ENCODE measurements around the gene IFIT3. TPM values are rescaled to one million over a fixed set of nuclear protein-coding genes. Genes with fewer than 3 reads are reported as not detected.

Gene IFIT3
- polyA plus RNA-seq, 1 of the 3 experiments (the other 2 are of a cell fraction), result 3.2 TPM

- DNase-seq, result no peak
- Histone ChIP-seq H4K20me1 (ENCODE audit: insufficient read depth) (no peaks in the 10 kb centered on the region), H3K4me3 (ENCODE audit: low read depth in 2 of 2, low read length in 1 of 2) (no peak overlapping the region), H3K4me2 (no peak overlapping the region), H3K4me1 (ENCODE audit: control insufficient read depth in 1 of 2, insufficient read depth in 2 of 2, low read depth in 1 of 2, low read length in 1 of 2) (no peaks in the 10 kb centered on the region), H3K9me3 (no peaks in the 10 kb centered on the region), H2AFZ (ENCODE audit: low read depth) (no peak overlapping the region), H3K79me2 (ENCODE audit: insufficient read depth) (no peaks in the 10 kb centered on the region), H3K36me3 (replicated peaks in 1 of 2; ENCODE audit: control insufficient read depth in 1 of 2, insufficient read depth in 2 of 2, low read length in 1 of 2) (peaks cover 0 to 9% of the 10 kb centered on the region in 2 experiments), H3F3A (replicated peaks; ENCODE audit: insufficient read depth) (no peaks in the 10 kb centered on the region), H3K27me3 (ENCODE audit: insufficient read depth) (no peaks in the 10 kb centered on the region), H3K9ac (no peak overlapping the region), H3K9me2 (no peaks in the 10 kb centered on the region), H3K27ac (ENCODE audit: low read depth in 2 of 2, low read length in 1 of 2) (no peak overlapping the region)
- TF ChIP-seq RXRA (IDR thresholded peaks at IDR 0.05; ENCODE audit: borderline replicate concordance, low read depth), result no peak
- no peak for TF ChIP-seq MEF2A (IDR thresholded peaks at IDR 0.05; ENCODE audit: borderline replicate concordance, low read depth)
- TF ChIP-seq REST (IDR thresholded peaks at IDR 0.05; ENCODE audit: low read depth, low read length), result no peak
- no peak for TF ChIP-seq EP300 (IDR thresholded peaks at IDR 0.05; ENCODE audit: borderline replicate concordance in 1 of 2, low read depth in 1 of 2, low read length in 1 of 2)
- no peak for TF ChIP-seq RFX5 (IDR thresholded peaks at IDR 0.05; ENCODE audit: low read length)
- no peak for TF ChIP-seq NFIC (IDR thresholded peaks at IDR 0.05; ENCODE audit: borderline replicate concordance)
- no peak for TF ChIP-seq FOXM1 (IDR thresholded peaks at IDR 0.05; ENCODE audit: low read depth)
- no peak for TF ChIP-seq GATA2 (CRISPR knock-in tag; IDR thresholded peaks at IDR 0.05)
- no peak for TF ChIP-seq RAD21 (IDR thresholded peaks at IDR 0.05; ENCODE audit: low read length)
- no peak for TF ChIP-seq RCOR1 (IDR thresholded peaks at IDR 0.05; ENCODE audit: low read length)
- no peak for TF ChIP-seq IRF3 (IDR thresholded peaks at IDR 0.05; ENCODE audit: low read depth, low read length)
- TF ChIP-seq USF1 (IDR thresholded peaks at IDR 0.05; ENCODE audit: borderline replicate concordance, low read depth), result no peak
- TF ChIP-seq FOSL2 (IDR thresholded peaks at IDR 0.05; ENCODE audit: borderline replicate concordance, low read depth), result no peak
- TF ChIP-seq MXI1 (IDR thresholded peaks at IDR 0.05; ENCODE audit: low read depth, low read length), result no peak
- TF ChIP-seq NRF1 (IDR thresholded peaks at IDR 0.05; ENCODE audit: low read depth, low read length), result no peak
- no peak for TF ChIP-seq POLR2AphosphoS5 (IDR thresholded peaks at IDR 0.05; ENCODE audit: low read depth, low read length)
- TF ChIP-seq USF2 (IDR thresholded peaks at IDR 0.05; ENCODE audit: borderline replicate concordance, low read depth, low read length), result no peak
- POLR2A ChIA-PET, result no interaction called here
- CTCF ChIA-PET, result no interaction called here
- 92% methylated on average over 2 of the region's 2 CpGs for WGBS (ENCODE audit: low lambda C conversion rate)
Observed at GRCh38 chr10:89310056-89310893, 17.5 kb upstream of the IFIT3 start.

Measured in SK-N-SH (cell line).